ENCODE data around the gene CCNL2. TPM values are rescaled to one million over a fixed set of nuclear protein-coding genes. Genes with fewer than 3 reads are reported as not detected.

CCNL2 gene
- total and polyA plus RNA-seq, 2 donors (not counting 1 experiment from before 2014, with no cell fraction given), result 102 to 116 TPM

- no peak for TF ChIP-seq CTCF (conservative IDR thresholded peaks at IDR 0.05 in 1 of 2, IDR thresholded peaks at IDR 0.05 in 1 of 2; ENCODE audit: low read depth in 1 of 2, low read length in 2 of 2)
- no peak for TF ChIP-seq EZH2 (IDR thresholded peaks at IDR 0.05; ENCODE audit: low read length, missing control alignments)
- H4K20me1 ChIP-seq (ENCODE audit: control insufficient read depth, extremely low read depth, insufficient read depth, low read length), result no peaks in the 10 kb centered on the region
- peaks cover 69% of the 10 kb centered on the region for H3K79me2 ChIP-seq (ENCODE audit: control insufficient read depth, insufficient read depth, low read length)
- H3K27ac ChIP-seq (ENCODE audit: insufficient read depth, low read length), result peak overlapping the region; percentile 66
- no peak overlapping the region for H2AFZ ChIP-seq (ENCODE audit: low read length)
- DNase-seq (ENCODE audit: low read depth in 2 of 2), result peak; percentile 49 to 54
- peak overlapping the region; percentile 69 for H3K9ac ChIP-seq (ENCODE audit: insufficient read depth, low read length)
- no peaks in the 10 kb centered on the region for H3K27me3 ChIP-seq (ENCODE audit: control insufficient read depth, insufficient read depth, low read length)
- peaks cover 12% of the 10 kb centered on the region for H3K36me3 ChIP-seq (ENCODE audit: control insufficient read depth, insufficient read depth, low read length)
- H3K9me3 ChIP-seq (ENCODE audit: control insufficient read depth, insufficient read depth, low read depth, low read length), result no peaks in the 10 kb centered on the region
- H3K4me1 ChIP-seq (ENCODE audit: control insufficient read depth, extremely low read depth, insufficient read depth, low read length), result peaks cover 40% of the 10 kb centered on the region
- peak overlapping the region; percentile 89 for H3K4me2 ChIP-seq (ENCODE audit: extremely low read depth, insufficient read depth, low read length)
- peak overlapping the region; percentile 74 to 82 (median 78) for H3K4me3 ChIP-seq (replicated peaks in 1 of 4; ENCODE audit: control extremely low read depth in 1 of 4, insufficient read depth in 1 of 4, low read depth in 3 of 4, low read length in 4 of 4)
These were observed 50.5 kb downstream of the CCNL2 start for GRCh38 chr1:1348420-1349255.

- H3K4me3 ChIP-seq (replicated peaks in 1 of 4; ENCODE audit: control extremely low read depth in 1 of 4, insufficient read depth in 1 of 4, low read depth in 3 of 4, low read length in 4 of 4), result peak overlapping the region; percentile 74 to 82 (median 78)
- H4K20me1 ChIP-seq (ENCODE audit: control insufficient read depth, extremely low read depth, insufficient read depth, low read length), result no peaks in the 10 kb centered on the region
- peaks cover 69% of the 10 kb centered on the region for H3K79me2 ChIP-seq (ENCODE audit: control insufficient read depth, insufficient read depth, low read length)
- H3K9ac ChIP-seq (ENCODE audit: insufficient read depth, low read length), result peak overlapping the region; percentile 69
- no peaks in the 10 kb centered on the region for H3K9me3 ChIP-seq (ENCODE audit: control insufficient read depth, insufficient read depth, low read depth, low read length)
- peak overlapping the region; percentile 89 for H3K4me2 ChIP-seq (ENCODE audit: extremely low read depth, insufficient read depth, low read length)
- H3K4me1 ChIP-seq (ENCODE audit: control insufficient read depth, extremely low read depth, insufficient read depth, low read length), result peaks cover 39% of the 10 kb centered on the region
- peak overlapping the region; percentile 66 for H3K27ac ChIP-seq (ENCODE audit: insufficient read depth, low read length)
- peaks cover 5% of the 10 kb centered on the region for H3K36me3 ChIP-seq (ENCODE audit: control insufficient read depth, insufficient read depth, low read length)
- DNase-seq (ENCODE audit: low read depth in 2 of 2), result peak in 1 of 2 donors; percentile 45
- no peak overlapping the region for H2AFZ ChIP-seq (ENCODE audit: low read length)
- H3K27me3 ChIP-seq (ENCODE audit: control insufficient read depth, insufficient read depth, low read length), result no peaks in the 10 kb centered on the region
- TF ChIP-seq EZH2 (IDR thresholded peaks at IDR 0.05; ENCODE audit: low read length, missing control alignments) (no peak), CTCF (conservative IDR thresholded peaks at IDR 0.05 in 1 of 2, IDR thresholded peaks at IDR 0.05 in 1 of 2; ENCODE audit: low read depth in 1 of 2, low read length in 2 of 2) (no peak)
These were observed 51.3 kb downstream of the CCNL2 start for GRCh38 chr1:1347663-1348419.

- peak overlapping the region; percentile 89 for H3K4me2 ChIP-seq (ENCODE audit: extremely low read depth, insufficient read depth, low read length)
- no peak overlapping the region for H3K27ac ChIP-seq (ENCODE audit: insufficient read depth, low read length)
- no peaks in the 10 kb centered on the region for H4K20me1 ChIP-seq (ENCODE audit: control insufficient read depth, extremely low read depth, insufficient read depth, low read length)
- no peaks in the 10 kb centered on the region for H3K27me3 ChIP-seq (ENCODE audit: control insufficient read depth, insufficient read depth, low read length)
- DNase-seq (ENCODE audit: low read depth in 2 of 2), result no peak
- TF ChIP-seq EZH2 (IDR thresholded peaks at IDR 0.05; ENCODE audit: low read length, missing control alignments) (no peak), CTCF (conservative IDR thresholded peaks at IDR 0.05 in 1 of 2, IDR thresholded peaks at IDR 0.05 in 1 of 2; ENCODE audit: low read depth in 1 of 2, low read length in 2 of 2) (no peak)
- H3K36me3 ChIP-seq (ENCODE audit: control insufficient read depth, insufficient read depth, low read length), result no peaks in the 10 kb centered on the region
- peaks cover 69% of the 10 kb centered on the region for H3K79me2 ChIP-seq (ENCODE audit: control insufficient read depth, insufficient read depth, low read length)
- H3K4me1 ChIP-seq (ENCODE audit: control insufficient read depth, extremely low read depth, insufficient read depth, low read length), result peaks cover 32% of the 10 kb centered on the region
- H3K9ac ChIP-seq (ENCODE audit: insufficient read depth, low read length), result no peak overlapping the region
- no peak overlapping the region for H2AFZ ChIP-seq (ENCODE audit: low read length)
- no peaks in the 10 kb centered on the region for H3K9me3 ChIP-seq (ENCODE audit: control insufficient read depth, insufficient read depth, low read depth, low read length)
- peak overlapping the region; percentile 74 to 82 (median 78) for H3K4me3 ChIP-seq (replicated peaks in 1 of 4; ENCODE audit: control extremely low read depth in 1 of 4, insufficient read depth in 1 of 4, low read depth in 3 of 4, low read length in 4 of 4)
These were observed 52.0 kb downstream of the CCNL2 start for GRCh38 chr1:1347026-1347595.

Measured in fibroblast of lung (primary cell).